ENCODE results near the gene RASSF3. TPM values are rescaled to one million over a fixed set of nuclear protein-coding genes. Genes with fewer than 3 reads are reported as not detected.

Gene RASSF3
- total RNA-seq, 2 experiments from 2014 or later, result 16.3 to 49.9 TPM

GRCh38 chr12:64722835-64723234, 112.5 kb downstream of the RASSF3 start:
- DNase-seq (ENCODE audit: low spot score), result no peak
- H3K4me2 ChIP-seq (ENCODE audit: low read length), result no peak overlapping the region
- H3K9me3 ChIP-seq (ENCODE audit: low read length), result no peaks in the 10 kb centered on the region
- no peaks in the 10 kb centered on the region for H4K20me1 ChIP-seq (ENCODE audit: insufficient read depth, low read length)
- H3K36me3 ChIP-seq (ENCODE audit: insufficient read depth, low read length), result peaks cover 25% of the 10 kb centered on the region; the same call in 1 of the 2 replicates
- BruUV-seq (replicated peaks), result no TSS peak
- no peak for TF ChIP-seq EZH2phosphoT487 (IDR thresholded peaks at IDR 0.05; ENCODE audit: borderline replicate concordance, low read depth, low read length)
- no peak for TF ChIP-seq CTCF (conservative IDR thresholded peaks at IDR 0.05; ENCODE audit: low read length)
- H3K79me2 ChIP-seq (ENCODE audit: insufficient read depth, low read depth, low read length), result no peaks in the 10 kb centered on the region
- POLR2A ChIA-PET, result no interaction called here
- no peak overlapping the region for H3K27ac ChIP-seq (ENCODE audit: low read depth, low read length, poor library complexity, severe bottlenecking)
- H2AFZ ChIP-seq (ENCODE audit: low read length), result no peak overlapping the region
- no peaks in the 10 kb centered on the region for H3K9me2 ChIP-seq (ENCODE audit: insufficient read depth, low read length)
- no peaks in the 10 kb centered on the region for H3K4me1 ChIP-seq (ENCODE audit: insufficient read depth, low read length, poor library complexity, severe bottlenecking)
- intact Hi-C loops (cut with micrococcal nuclease; ENCODE audit: unreplicated experiment), result no loop called here
- CTCF ChIA-PET (ENCODE audit: unreplicated experiment), result no interaction called here
- no peak overlapping the region for H3K4me3 ChIP-seq (ENCODE audit: low read depth, low read length, poor library complexity, severe bottlenecking)

- no peak overlapping the region for H3K4me2 ChIP-seq (ENCODE audit: low read length)
- CTCF ChIA-PET (ENCODE audit: unreplicated experiment), result no interaction called here
- H3K79me2 ChIP-seq (ENCODE audit: insufficient read depth, low read depth, low read length), result no peaks in the 10 kb centered on the region
- intact Hi-C loops (cut with micrococcal nuclease; ENCODE audit: unreplicated experiment), result no loop called here
- no peaks in the 10 kb centered on the region for H4K20me1 ChIP-seq (ENCODE audit: insufficient read depth, low read length)
- H2AFZ ChIP-seq (ENCODE audit: low read length), result no peak overlapping the region
- no TSS peak for BruUV-seq (replicated peaks)
- POLR2A ChIA-PET, result interaction anchor here (0.5 kb wide), 1 partner anchor 90 kb away, joined by 3 read pairs; no protein-coding TSS in a partner anchor
- no peak for DNase-seq (ENCODE audit: low spot score)
- H3K4me1 ChIP-seq (ENCODE audit: insufficient read depth, low read length, poor library complexity, severe bottlenecking), result no peaks in the 10 kb centered on the region
- H3K4me3 ChIP-seq (ENCODE audit: low read depth, low read length, poor library complexity, severe bottlenecking), result no peak overlapping the region
- H3K36me3 ChIP-seq (ENCODE audit: insufficient read depth, low read length), result peaks cover 25% of the 10 kb centered on the region; the same call in 1 of the 2 replicates
- no peaks in the 10 kb centered on the region for H3K9me3 ChIP-seq (ENCODE audit: low read length)
- no peak for TF ChIP-seq CTCF (conservative IDR thresholded peaks at IDR 0.05; ENCODE audit: low read length)
- TF ChIP-seq EZH2phosphoT487 (IDR thresholded peaks at IDR 0.05; ENCODE audit: borderline replicate concordance, low read depth, low read length), result no peak
- H3K9me2 ChIP-seq (ENCODE audit: insufficient read depth, low read length), result no peaks in the 10 kb centered on the region
- H3K27ac ChIP-seq (ENCODE audit: low read depth, low read length, poor library complexity, severe bottlenecking), result no peak overlapping the region
Measured at GRCh38 chr12:64723630-64724029, 113.3 kb downstream of the RASSF3 start.

- POLR2A ChIA-PET, result no interaction called here
- intact Hi-C loops (cut with micrococcal nuclease; ENCODE audit: unreplicated experiment), result no loop called here
- CTCF ChIA-PET (ENCODE audit: unreplicated experiment), result no interaction called here
- DNase-seq (ENCODE audit: low spot score), result no peak
- TF ChIP-seq CTCF (conservative IDR thresholded peaks at IDR 0.05; ENCODE audit: low read length), result no peak
- no peak for TF ChIP-seq EZH2phosphoT487 (IDR thresholded peaks at IDR 0.05; ENCODE audit: borderline replicate concordance, low read depth, low read length)
- no peak overlapping the region for H3K27ac ChIP-seq (ENCODE audit: low read depth, low read length, poor library complexity, severe bottlenecking)
- H3K4me3 ChIP-seq (ENCODE audit: low read depth, low read length, poor library complexity, severe bottlenecking), result no peak overlapping the region
- H3K9me3 ChIP-seq (ENCODE audit: low read length), result no peaks in the 10 kb centered on the region
- BruUV-seq (replicated peaks), result no TSS peak
- peaks cover 25% of the 10 kb centered on the region; the same call in 1 of the 2 replicates for H3K36me3 ChIP-seq (ENCODE audit: insufficient read depth, low read length)
- H2AFZ ChIP-seq (ENCODE audit: low read length), result no peak overlapping the region
- no peaks in the 10 kb centered on the region for H3K4me1 ChIP-seq (ENCODE audit: insufficient read depth, low read length, poor library complexity, severe bottlenecking)
- H3K9me2 ChIP-seq (ENCODE audit: insufficient read depth, low read length), result no peaks in the 10 kb centered on the region
- H3K4me2 ChIP-seq (ENCODE audit: low read length), result no peak overlapping the region
- no peaks in the 10 kb centered on the region for H3K79me2 ChIP-seq (ENCODE audit: insufficient read depth, low read depth, low read length)
- H4K20me1 ChIP-seq (ENCODE audit: insufficient read depth, low read length), result no peaks in the 10 kb centered on the region
Measured at GRCh38 chr12:64724201-64724745, 114.0 kb downstream of the RASSF3 start.

Data from OCI-LY7 (cell line).